Omental fat pad (tissue), 4 donors: Measurements from ENCODE around the gene KCTD15. TPM values are rescaled to one million over a fixed set of nuclear protein-coding genes. Genes with fewer than 3 reads are reported as not detected.

Experiments used
- ATAC-seq: fragments of 150-250 bp; one replicate; pipeline ENCODE4 v1.9.1; 2016; ENCODE audit warnings: mild to moderate bottlenecking, moderate library complexity; ENCODE audit not compliant: low FRiP score
- DNase-seq: peaks from one replicate; pipeline ENCODE4 v3.0.0-alpha.2; 2019; ENCODE audit warnings: low spot score
- CTCF ChIP-seq, 3 donors: fragments of 450-650 bp; IDR thresholded peaks; one replicate each; pipeline ENCODE4 v1.5.1; 2016 to 2017; ENCODE audit warnings: antibody characterized with exemption in 3 of 3, mild to moderate bottlenecking in 3 of 3, moderate library complexity in 2 of 3
- total RNA-seq, 4 donors: library from RNA; depleted of rRNA; stranded (reverse); fragments of >200 nt; gene quantifications; one replicate each; pipeline ENCODE4 v1.1.0, GENCODE V29; 2016

Gene KCTD15
- total RNA-seq, 4 donors from 2014 or later: 30.6 to 49.7 (median 38.2) TPM

- TF ChIP-seq CTCF (IDR thresholded peaks at IDR 0.05): no peak
- ATAC-seq: no peak
- DNase-seq: no peak
These were observed 33.6 kb downstream of the KCTD15 start for GRCh38 chr19:33830264-33830663.

GRCh38 chr19:33831825-33832224 lies 35.2 kb downstream of the KCTD15 start:
- no peak for DNase-seq
- TF ChIP-seq CTCF (IDR thresholded peaks at IDR 0.05): no peak

GRCh38 chr19:33832633-33833032 lies 36.0 kb downstream of the KCTD15 start:
- DNase-seq (no peak), ATAC-seq (no peak)
- no peak for TF ChIP-seq CTCF (IDR thresholded peaks at IDR 0.05)

More at GRCh38 chr19:33831825-33832224, 35.2 kb downstream of the KCTD15 start:
- no peak for ATAC-seq

GRCh38 chr19:33840382-33840781 lies 43.7 kb downstream of the KCTD15 start:
- no peak for DNase-seq
- ATAC-seq: no peak

GRCh38 chr19:33840783-33841182 lies 44.1 kb downstream of the KCTD15 start:
- no peak for TF ChIP-seq CTCF (IDR thresholded peaks at IDR 0.05)
- no peak for ATAC-seq
- DNase-seq: no peak

More at GRCh38 chr19:33840382-33840781, 43.7 kb downstream of the KCTD15 start:
- no peak for TF ChIP-seq CTCF (IDR thresholded peaks at IDR 0.05)

GRCh38 chr19:33841685-33842084 lies 45.0 kb downstream of the KCTD15 start:
- TF ChIP-seq CTCF (IDR thresholded peaks at IDR 0.05): no peak
- ATAC-seq (no peak), DNase-seq (no peak)

GRCh38 chr19:33844478-33844877 lies 47.8 kb downstream of the KCTD15 start:
- ATAC-seq (no peak), DNase-seq (no peak)
- no peak for TF ChIP-seq CTCF (IDR thresholded peaks at IDR 0.05)
